Thyroid gland (tissue), 4 donors: ENCODE data around the gene GTPBP1.

Experiments used
- POLR2A ChIP-seq, 2 donors: fragments of 450-650 bp; IDR thresholded peaks; one replicate each; pipeline ENCODE4 v1.6.1; 2017; ENCODE audit warnings: antibody characterized with exemption in 2 of 2, mild to moderate bottlenecking in 2 of 2, moderate library complexity in 1 of 2
- TF ChIP-seq, protein P1 (sequence below), 6 experiments: fragments of 200-600 bp in 3 of 6; fragments of 450-650 bp in 3 of 6; sonication (generic) in 3 of 6; IDR thresholded peaks; one replicate each; pipeline ENCODE4 v1.5.1; 2016 to 2019; ENCODE audit warnings: antibody characterized with exemption in 6 of 6, mild to moderate bottlenecking in 2 of 6, inconsistent platforms in 1 of 6, moderate library complexity in 1 of 6

GRCh38 chr22:38741166-38741565 lies 35.4 kb downstream of the GTPBP1 start:
- TF ChIP-seq, protein P1, sequence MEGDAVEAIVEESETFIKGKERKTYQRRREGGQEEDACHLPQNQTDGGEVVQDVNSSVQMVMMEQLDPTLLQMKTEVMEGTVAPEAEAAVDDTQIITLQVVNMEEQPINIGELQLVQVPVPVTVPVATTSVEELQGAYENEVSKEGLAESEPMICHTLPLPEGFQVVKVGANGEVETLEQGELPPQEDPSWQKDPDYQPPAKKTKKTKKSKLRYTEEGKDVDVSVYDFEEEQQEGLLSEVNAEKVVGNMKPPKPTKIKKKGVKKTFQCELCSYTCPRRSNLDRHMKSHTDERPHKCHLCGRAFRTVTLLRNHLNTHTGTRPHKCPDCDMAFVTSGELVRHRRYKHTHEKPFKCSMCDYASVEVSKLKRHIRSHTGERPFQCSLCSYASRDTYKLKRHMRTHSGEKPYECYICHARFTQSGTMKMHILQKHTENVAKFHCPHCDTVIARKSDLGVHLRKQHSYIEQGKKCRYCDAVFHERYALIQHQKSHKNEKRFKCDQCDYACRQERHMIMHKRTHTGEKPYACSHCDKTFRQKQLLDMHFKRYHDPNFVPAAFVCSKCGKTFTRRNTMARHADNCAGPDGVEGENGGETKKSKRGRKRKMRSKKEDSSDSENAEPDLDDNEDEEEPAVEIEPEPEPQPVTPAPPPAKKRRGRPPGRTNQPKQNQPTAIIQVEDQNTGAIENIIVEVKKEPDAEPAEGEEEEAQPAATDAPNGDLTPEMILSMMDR (IDR thresholded peaks at IDR 0.05) = no peak
- TF ChIP-seq POLR2A (IDR thresholded peaks at IDR 0.05) = no peak
